ENCODE data around the gene CFAP92.

DNA sequence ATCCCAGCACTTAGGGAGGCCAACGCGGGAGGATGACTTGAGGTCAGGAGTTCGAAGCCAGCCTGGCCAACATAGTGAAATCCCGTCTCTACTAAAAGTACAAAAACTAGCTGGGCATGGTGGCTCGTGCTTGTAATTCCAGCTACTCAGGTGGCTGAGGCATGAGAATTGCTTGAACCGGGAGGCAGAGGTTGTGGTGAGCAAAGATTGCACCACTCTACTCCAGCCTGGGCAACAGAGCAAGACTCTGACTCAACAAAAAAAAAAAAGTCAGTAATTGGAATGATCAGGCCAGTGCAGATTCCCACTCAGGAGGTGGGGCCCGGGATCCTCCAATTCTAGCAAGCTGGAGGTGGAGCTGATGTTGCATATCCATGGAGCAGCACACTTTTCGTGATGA lies 5.6 kb downstream of the CFAP92 start:
- TF ChIP-seq, protein P1, sequence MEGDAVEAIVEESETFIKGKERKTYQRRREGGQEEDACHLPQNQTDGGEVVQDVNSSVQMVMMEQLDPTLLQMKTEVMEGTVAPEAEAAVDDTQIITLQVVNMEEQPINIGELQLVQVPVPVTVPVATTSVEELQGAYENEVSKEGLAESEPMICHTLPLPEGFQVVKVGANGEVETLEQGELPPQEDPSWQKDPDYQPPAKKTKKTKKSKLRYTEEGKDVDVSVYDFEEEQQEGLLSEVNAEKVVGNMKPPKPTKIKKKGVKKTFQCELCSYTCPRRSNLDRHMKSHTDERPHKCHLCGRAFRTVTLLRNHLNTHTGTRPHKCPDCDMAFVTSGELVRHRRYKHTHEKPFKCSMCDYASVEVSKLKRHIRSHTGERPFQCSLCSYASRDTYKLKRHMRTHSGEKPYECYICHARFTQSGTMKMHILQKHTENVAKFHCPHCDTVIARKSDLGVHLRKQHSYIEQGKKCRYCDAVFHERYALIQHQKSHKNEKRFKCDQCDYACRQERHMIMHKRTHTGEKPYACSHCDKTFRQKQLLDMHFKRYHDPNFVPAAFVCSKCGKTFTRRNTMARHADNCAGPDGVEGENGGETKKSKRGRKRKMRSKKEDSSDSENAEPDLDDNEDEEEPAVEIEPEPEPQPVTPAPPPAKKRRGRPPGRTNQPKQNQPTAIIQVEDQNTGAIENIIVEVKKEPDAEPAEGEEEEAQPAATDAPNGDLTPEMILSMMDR (conservative IDR thresholded peaks at IDR 0.05 in 1 of 2, IDR thresholded peaks at IDR 0.05 in 1 of 2; ENCODE audit: extremely low read depth in 1 of 2, insufficient read depth in 1 of 2, low read depth in 1 of 2, low read length in 2 of 2), result no peak
- TF ChIP-seq EZH2 (IDR thresholded peaks at IDR 0.05; ENCODE audit: borderline replicate concordance, low read length), result no peak

Measured in mammary epithelial cell (primary cell).